ENCODE results near the gene PPP6R2.
"Not testable (repeated sequence)": the region's sequence is repeated elsewhere in the genome, so short reads cannot be mapped to it uniquely, and the experiment has no call there.

The PPP6R2 gene

GRCh38 chr22:50399751-50400331, 56.7 kb downstream of the PPP6R2 start:
- no peak for DNase-seq (ENCODE audit: low read depth)

- DNase-seq (ENCODE audit: low read depth), result no peak
Observed at GRCh38 chr22:50400406-50400805, 57.3 kb downstream of the PPP6R2 start.

GRCh38 chr22:50400931-50401330, 57.8 kb downstream of the PPP6R2 start:
- DNase-seq (ENCODE audit: low read depth), result no peak

- no peak for DNase-seq (ENCODE audit: low read depth)
Observed at GRCh38 chr22:50401907-50402306, 58.8 kb downstream of the PPP6R2 start.

GRCh38 chr22:50403701-50404101, 60.6 kb downstream of the PPP6R2 start:
- DNase-seq (ENCODE audit: low read depth), result no peak

GRCh38 chr22:50406416-50407170, 63.5 kb downstream of the PPP6R2 start:
- no peak for DNase-seq (ENCODE audit: low read depth)

- DNase-seq (ENCODE audit: low read depth), result no peak
Observed at GRCh38 chr22:50408311-50408710, 65.2 kb downstream of the PPP6R2 start.

- DNase-seq (ENCODE audit: low read depth), result not testable (repeated sequence)
Observed at GRCh38 chr22:50408954-50409353, 65.8 kb downstream of the PPP6R2 start.

GRCh38 chr22:50414476-50415248, 71.5 kb downstream of the PPP6R2 start:
- no peak for DNase-seq (ENCODE audit: low read depth)

GRCh38 chr22:50415426-50415825, 72.3 kb downstream of the PPP6R2 start:
- DNase-seq (ENCODE audit: low read depth), result no peak

- DNase-seq (ENCODE audit: low read depth), result no peak
Observed at GRCh38 chr22:50416996-50417395, 73.9 kb downstream of the PPP6R2 start.

GRCh38 chr22:50417411-50418210, 74.5 kb downstream of the PPP6R2 start:
- DNase-seq (ENCODE audit: low read depth), result no peak

- no peak for DNase-seq (ENCODE audit: low read depth)
Observed at GRCh38 chr22:50418624-50419023, 75.5 kb downstream of the PPP6R2 start.

- no peak for DNase-seq (ENCODE audit: low read depth)
Observed at GRCh38 chr22:50419116-50419515, 76.0 kb downstream of the PPP6R2 start.

- no peak for DNase-seq (ENCODE audit: low read depth)
Observed at GRCh38 chr22:50420015-50420414, 76.9 kb downstream of the PPP6R2 start.

GRCh38 chr22:50420581-50420980, 77.5 kb downstream of the PPP6R2 start:
- no peak for DNase-seq (ENCODE audit: low read depth)

- DNase-seq (ENCODE audit: low read depth), result no peak
Observed at GRCh38 chr22:50422046-50422445, 78.9 kb downstream of the PPP6R2 start.

GRCh38 chr22:50422961-50423815, 80.1 kb downstream of the PPP6R2 start:
- no peak for DNase-seq (ENCODE audit: low read depth)

- no peak for DNase-seq (ENCODE audit: low read depth)
Observed at GRCh38 chr22:50423956-50424355, 80.8 kb downstream of the PPP6R2 start.

GRCh38 chr22:50425179-50425916, 82.2 kb downstream of the PPP6R2 start:
- DNase-seq (ENCODE audit: low read depth), result no peak
